GM19467 (cell line): ENCODE measurements around the gene SIX2.

Experiments used
- ATAC-seq: cut with Tn5 transposase; IDR thresholded peaks from one replicate; pipeline ENCODE4 v1.9.1; 2021; ENCODE audit warnings: mild to moderate bottlenecking, moderate library complexity; ENCODE audit not compliant: unreplicated experiment

SIX2 gene

DNA sequence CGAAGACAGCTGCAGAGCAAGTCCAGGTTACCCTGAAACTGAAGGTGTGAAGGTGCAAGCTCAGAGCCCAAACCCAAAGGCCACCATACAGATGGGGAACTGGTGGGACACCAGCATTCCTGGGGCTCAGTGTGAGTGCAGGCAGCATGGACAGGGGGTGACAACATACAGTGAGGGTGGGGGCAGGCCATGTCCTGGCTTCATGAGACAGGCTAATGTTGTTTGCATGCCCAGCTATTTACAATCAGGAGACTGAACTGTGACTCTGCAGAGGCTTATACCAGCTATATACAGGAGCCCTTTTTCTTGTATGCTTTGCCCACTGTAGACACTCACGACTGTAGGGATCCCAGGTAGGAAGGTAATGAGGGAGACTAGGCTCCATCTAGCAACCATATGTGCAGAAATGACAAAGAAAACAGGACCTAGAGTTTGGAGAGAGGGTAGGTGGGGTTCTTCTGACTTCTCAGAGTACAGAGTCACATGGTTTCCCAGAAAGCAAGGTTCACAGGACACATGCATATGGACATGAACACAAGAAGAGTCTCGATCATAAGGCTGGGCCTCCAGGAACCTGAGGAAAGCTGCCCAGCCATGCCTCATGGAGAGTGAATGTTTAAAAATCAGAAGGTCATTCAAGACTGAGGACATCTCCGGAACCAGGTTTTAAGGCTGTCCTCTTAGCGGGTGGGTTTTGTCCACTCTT, 41.4 kb downstream of the SIX2 start:
- no peak for ATAC-seq

DNA sequence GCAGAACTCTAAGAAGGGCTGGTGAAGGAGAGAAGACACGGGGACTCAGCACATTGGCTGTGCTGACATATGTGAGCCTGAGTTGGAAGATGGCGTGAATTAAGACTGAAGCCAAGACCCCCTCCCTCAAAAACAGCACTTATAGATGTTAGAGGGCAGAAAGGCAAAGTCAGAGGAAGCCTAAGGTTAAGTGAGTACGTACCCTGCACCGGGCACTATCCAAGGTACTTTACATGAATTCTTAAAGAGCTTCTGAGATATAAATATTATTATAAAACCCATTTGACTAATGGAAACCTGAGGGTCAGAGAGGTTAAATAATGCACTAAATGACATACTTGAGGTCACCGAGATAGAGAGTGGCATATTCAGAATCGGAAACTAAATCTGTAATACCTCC, 42.2 kb downstream of the SIX2 start:
- ATAC-seq = no peak

DNA sequence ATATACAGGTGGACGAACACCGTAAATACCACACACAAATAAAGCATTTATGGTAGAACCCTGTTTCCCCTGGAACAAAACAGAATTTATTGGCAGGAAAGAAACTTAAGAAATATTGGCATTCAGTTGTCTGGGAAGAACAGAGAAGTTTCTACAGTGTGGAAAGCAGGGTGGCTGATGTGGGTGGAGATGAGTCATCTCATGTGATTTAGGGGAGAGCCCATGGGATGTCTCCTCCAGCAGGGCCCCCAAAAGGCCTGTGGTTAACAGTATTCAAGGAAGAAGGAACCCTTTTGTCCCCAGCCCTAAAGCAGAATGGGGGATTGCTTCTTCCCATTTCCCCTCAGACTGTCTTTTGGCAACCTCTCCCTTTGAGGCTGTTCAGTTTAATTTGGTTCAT, 43.6 kb downstream of the SIX2 start:
- ATAC-seq = no peak

DNA sequence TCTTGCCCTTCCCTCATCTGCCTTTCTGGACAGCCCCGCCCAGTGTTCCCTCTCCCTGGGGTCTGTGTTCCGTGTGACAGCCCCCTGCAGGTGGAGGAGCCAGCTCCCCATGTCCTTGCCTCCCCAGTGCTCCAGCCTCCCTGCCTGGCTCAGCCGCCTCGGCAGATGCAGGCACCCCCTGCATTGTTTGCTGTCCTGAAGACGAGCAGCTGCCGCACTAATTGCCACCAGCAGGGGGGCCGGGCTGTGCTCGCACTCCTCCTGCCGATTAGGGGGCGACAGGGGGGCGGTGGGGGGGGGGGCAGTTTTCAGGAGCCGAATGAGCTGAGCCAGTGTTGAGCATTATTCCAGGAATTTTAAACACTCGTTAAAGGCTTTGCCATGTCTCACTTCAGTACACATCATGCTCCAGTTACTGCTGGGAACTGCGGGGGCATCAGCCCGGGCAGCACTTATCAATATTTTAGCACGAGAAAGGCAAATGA, 44.5 kb downstream of the SIX2 start:
- no peak for ATAC-seq

DNA sequence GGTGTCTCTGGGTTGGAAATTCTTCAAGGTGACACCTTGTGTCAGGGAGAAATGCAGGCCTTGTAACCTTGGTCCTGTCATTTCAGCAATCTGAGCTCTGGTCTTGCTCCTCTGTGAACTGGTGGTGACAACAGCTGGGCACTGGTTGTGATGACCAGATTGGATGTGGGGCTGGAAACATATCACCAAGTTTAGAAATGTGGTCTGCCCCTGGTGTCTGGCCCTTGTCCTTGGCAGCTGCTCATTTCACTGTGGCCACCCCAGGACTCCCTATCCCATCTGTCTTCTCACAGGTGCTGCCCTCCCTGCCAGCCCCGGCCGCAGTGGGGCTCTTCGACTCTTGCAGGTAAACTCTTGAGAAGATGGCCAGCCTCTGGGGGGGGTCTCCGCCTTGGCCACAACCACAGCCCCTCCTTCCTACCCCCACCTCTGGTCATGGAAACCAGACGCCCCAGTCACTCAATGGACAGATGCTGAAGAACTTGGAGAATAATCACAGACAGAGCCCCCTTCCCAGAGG, 47.0 kb downstream of the SIX2 start:
- ATAC-seq = no peak

DNA sequence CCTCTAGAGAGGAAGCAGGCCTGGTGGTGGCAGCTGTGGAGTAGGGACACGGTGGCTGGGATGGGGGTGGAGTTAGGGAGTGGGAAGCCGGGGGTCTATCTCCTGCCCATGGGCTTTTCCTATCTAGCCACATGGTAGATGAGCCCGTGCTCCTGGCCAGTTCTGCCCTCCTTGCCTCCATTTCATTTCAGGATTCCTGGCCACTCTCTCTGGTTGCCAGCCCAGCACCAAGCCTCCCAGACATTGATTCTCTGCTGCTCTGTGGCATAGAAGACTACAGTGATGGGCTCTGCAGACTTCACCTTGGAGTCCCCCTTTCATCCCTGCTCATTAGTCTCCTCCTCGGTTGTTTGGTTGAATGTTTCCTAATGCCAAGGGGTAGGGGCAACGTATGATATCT, 48.4 kb downstream of the SIX2 start:
- ATAC-seq = no peak

DNA sequence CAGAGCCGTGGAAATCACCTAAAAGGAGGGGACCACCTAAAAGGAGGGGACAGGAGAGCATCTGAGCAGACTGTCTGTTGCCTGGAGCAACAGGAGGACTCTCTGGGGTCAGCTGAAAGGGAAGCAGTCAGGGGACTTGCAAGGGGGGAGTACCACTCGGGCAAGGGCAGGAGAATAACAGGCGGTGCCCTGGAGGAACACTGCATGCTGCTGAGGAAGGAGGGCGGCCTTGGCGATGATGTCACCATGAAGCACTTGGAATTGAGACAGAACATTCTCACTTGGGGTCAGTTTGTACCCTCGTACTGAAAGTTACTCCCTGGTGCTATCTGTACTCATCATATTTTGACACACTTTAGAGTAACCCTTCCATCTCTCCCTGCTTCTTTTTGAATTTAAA, 49.4 kb downstream of the SIX2 start:
- no peak for ATAC-seq

DNA sequence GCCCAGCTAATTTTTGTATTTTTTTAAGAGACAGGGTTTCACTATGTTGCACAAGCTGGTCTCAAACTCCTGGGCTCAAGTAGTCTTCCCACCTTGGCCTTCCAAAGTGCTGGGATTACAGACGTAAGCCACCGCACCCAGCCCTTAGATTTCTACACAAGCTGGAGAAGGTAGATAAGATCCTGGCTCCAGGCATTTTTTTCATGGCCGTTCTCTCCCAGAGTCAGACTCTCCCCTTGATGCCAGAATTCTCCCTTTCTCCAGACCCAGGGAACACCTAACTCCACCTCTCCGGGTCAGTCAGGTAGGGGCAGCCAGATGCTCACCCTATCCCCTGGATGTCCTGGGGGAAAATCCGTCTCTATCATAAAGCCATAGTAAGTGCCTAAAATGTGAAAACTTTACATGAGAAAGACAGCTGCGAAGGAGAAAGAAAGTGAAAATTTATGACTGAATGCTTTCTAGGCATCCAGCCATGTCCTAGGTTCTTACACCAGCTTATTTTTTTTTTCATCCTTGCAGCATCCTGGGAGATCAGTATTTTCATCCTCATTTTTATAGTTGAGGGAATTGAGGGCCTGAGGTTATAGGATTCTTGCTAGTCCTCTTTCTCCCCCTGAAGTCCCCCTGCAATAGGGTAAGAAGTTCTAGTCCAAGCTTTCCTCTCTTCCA, 51.5 kb downstream of the SIX2 start:
- no peak for ATAC-seq

DNA sequence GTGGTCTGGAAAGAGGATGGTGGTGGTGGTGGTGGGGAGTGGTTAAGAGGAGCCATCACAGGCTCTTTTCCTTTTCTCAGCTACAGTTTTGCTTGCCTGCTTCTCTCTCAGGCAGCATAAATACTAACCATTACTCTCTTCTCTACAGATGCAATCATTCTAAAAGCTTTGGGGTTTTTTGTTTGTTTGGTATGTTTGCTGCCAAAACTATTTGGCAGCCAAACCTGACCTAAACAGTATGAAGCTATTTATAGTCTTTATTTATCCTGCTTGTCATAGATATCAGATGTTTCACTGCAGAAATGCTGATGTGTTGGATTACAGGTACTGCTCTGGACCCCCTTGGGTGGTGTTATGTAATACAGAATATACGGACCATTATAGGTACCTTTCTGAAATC, 52.4 kb downstream of the SIX2 start:
- no peak for ATAC-seq

DNA sequence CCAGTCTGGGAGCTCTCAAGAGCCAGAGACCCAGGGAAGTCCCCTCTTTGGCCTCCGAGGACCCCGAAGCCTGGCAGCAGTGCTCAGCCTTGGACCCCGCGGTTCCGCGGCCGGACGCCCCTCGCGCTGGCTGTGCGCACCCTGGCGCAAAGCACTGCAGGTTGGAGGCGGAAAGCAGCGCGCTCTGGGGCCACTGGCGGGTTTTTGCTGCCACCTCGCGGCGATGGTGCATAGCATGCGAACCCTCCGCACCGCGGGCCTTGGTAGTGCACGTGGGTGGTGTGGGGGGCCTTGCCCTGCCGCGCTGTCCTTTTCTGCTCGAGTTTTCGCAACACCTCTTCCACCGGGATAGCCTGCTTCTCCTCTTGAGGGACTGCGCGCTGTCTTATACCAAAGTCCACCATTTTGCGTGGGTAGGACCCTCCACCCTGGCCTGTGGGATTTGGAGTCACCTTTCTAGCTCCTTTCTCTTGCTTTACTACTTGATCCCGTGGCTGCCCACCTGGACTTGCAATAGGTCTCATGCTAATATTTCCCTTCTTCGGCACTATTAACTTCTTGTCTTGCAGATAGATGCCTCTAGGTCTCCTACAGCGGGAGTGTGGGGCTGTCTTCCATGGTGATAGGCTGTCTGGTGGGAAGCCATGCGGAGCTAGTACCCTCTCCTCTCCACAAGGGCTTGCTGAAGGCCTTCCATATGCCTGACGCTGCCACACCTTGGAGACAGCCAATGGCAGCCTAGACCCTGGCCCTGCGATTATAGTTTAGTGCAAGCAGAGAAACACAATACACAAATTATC, 53.5 kb downstream of the SIX2 start:
- no peak for ATAC-seq
